ENCODE measurements around the gene MRPL45.
"Not testable (repeated sequence)": the region's sequence is repeated elsewhere in the genome, so short reads cannot be mapped to it uniquely, and the experiment has no call there.

MRPL45 gene

DNA sequence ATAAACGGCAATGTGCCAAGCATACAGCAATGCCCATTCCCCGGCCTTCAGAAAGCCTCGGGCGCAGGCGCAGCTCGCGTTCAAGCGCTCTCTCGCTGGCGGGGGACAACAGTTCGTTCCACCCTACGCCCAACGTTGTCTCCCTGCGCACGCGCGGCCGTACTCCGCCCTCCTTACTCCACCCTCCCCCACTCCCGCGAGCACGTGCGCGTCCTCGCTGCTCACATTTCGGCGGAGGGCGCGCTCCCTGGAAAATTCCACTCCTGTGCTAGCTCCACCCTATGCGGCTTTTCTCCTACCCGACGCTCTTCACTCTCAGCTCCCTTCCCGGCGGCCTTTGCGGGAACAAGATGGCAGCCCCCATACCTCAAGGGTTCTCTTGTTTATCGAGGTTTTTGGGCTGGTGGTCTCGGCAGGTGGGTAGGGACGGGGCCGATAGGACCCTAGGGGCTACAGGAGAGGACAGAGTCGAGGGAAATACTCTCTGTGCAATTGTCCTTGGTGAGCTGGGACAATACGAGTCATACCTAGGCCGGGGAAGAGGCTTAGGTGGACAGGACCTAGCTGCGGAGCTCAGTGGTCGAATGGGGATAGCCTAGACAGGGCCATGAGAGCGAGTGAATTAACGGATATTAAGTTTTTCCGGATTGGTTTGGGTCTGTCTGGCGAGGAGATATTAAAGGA lies at the start of gene MRPL45:
Gene MRPL45, plus strand, starts transcription at position 335 of the 684 bp plus-strand sequence. Its CDS starts 16 bp downstream, at position 351.
- in situ Hi-C loops (cut with MboI; ENCODE audit: low sequenced_read_pairs) = not testable (repeated sequence)

DNA sequence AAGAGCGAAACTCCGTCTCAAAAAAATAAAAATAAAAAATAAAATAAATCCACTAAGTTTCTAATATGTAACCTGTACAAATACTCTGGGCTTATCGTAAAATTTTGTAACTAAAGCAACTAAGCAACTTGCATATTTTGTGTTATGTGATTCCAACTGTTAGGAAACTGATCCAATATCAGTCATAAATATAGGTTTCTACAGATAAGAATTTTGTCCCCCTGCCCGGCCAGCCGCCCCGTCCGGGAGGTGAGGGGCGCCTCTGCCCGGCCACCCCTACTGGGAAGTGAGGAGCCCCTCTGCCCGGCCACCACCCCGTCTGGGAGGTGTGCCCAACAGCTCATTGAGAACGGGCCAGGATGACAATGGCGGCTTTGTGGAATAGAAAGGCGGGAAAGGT lies 43.8 kb upstream of the MRPL45 start:
- in situ Hi-C loops (cut with MboI; ENCODE audit: low sequenced_read_pairs) = not testable (repeated sequence)

- in situ Hi-C loops (cut with MboI; ENCODE audit: low sequenced_read_pairs) = not testable (repeated sequence)
Measured at GRCh38 chr17:38254357-38254756, 42.6 kb upstream of the MRPL45 start.

- in situ Hi-C loops (cut with MboI; ENCODE audit: low sequenced_read_pairs) = not testable (repeated sequence)
Measured at GRCh38 chr17:38257013-38257621, 39.9 kb upstream of the MRPL45 start.

GRCh38 chr17:38265974-38266506 lies 30.9 kb upstream of the MRPL45 start:
- in situ Hi-C loops (cut with MboI; ENCODE audit: low sequenced_read_pairs) = not testable (repeated sequence)

DNA sequence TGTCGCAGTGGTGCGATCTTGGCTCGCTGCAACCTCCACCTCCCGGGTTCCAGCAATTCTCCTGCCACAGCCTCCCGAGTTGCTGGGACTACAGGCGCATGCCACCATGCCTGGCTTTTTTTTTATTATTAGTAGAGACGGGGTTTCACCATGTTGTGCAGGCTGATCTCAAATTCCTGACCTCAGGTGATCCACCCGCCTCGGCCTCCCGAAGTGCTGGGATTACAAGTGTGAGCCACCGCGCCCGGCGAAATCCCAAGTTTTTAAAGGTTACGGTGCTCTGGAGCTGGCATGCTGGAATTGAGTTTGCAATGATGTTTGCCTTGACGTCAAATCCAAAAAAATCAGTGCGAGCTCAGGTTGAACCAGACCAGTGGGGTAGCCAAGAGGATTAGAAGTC lies 30.4 kb upstream of the MRPL45 start:
- in situ Hi-C loops (cut with MboI; ENCODE audit: low sequenced_read_pairs) = not testable (repeated sequence)

- in situ Hi-C loops (cut with MboI; ENCODE audit: low sequenced_read_pairs) = not testable (repeated sequence)
Measured at GRCh38 chr17:38268138-38268537, 28.8 kb upstream of the MRPL45 start.

DNA sequence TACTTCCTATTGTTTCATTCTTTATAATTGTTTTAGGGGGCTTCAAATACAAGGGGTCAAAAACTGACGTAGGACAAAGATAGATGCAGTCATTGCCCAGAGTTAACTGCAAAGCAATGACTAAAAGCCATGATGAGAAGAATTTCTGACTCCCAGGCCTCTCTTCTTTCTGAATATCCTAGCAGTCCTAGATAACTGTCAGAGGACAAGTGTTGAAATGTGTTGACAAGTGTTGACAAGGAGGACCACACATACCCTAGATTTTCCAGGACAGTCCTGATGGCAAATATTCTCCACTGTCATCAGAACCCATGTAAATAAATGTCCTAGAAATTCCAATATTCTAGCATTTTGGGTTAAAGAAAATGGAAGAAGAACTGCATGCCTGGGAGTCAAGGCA lies 27.9 kb upstream of the MRPL45 start:
- in situ Hi-C loops (cut with MboI; ENCODE audit: low sequenced_read_pairs) = not testable (repeated sequence)

GRCh38 chr17:38269552-38269951 lies 27.4 kb upstream of the MRPL45 start:
- in situ Hi-C loops (cut with MboI; ENCODE audit: low sequenced_read_pairs) = not testable (repeated sequence)

GRCh38 chr17:38285994-38286393 lies 11.0 kb upstream of the MRPL45 start:
- in situ Hi-C loops (cut with MboI; ENCODE audit: low sequenced_read_pairs) = not testable (repeated sequence)

- in situ Hi-C loops (cut with MboI; ENCODE audit: low sequenced_read_pairs) = not testable (repeated sequence)
Measured at GRCh38 chr17:38286501-38287091, 10.4 kb upstream of the MRPL45 start.

DNA sequence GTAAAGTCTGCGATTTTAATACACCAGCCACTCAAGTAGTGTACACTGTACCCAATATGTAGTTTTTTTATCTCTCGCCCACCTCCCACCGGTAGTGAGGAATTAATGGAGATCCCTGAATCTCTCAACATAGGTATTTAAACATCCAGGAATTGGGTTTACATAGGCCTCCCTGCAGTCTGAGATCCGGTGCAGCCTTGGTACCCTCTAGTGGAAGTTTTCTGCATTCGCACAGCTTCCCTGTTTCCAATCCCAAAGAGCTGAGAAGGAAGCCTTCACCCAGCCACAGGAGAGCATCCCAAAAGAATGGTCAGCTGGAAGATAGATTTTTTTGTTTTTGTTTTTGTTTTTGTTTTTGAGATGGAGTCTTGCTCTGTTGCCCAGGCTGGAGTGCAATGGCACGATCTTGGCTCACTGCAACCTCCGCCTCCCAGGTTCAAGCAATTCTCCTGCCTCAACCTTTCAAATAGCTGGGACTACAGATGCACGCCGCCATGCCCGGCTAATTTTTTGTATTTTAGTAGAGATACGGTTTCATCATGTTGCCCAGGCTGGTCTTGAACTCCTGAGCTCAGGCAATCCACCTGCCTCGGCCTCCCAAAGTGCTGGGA lies 8.6 kb upstream of the MRPL45 start:
- in situ Hi-C loops (cut with MboI; ENCODE audit: low sequenced_read_pairs) = not testable (repeated sequence)

DNA sequence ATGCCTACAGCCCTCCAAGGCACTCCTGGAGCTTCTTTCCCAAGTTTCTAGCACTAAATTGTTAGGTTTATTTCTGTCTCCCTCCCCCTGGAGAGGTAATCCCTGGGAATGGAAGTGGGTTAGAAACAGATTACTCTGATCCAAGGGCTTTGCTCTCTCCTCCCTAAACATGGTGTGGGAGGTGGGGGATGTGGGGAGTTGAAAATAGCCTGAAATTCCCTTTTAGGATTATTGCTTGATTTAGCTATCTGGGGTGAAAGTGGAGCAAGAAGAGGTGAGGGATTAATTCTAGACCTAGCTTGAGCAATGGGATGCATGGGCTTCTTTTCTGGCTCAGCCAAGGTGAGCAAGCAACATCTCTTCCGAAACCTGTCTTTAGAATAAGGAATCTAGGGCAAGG lies 7.2 kb upstream of the MRPL45 start:
- in situ Hi-C loops (cut with MboI; ENCODE audit: low sequenced_read_pairs) = not testable (repeated sequence)

DNA sequence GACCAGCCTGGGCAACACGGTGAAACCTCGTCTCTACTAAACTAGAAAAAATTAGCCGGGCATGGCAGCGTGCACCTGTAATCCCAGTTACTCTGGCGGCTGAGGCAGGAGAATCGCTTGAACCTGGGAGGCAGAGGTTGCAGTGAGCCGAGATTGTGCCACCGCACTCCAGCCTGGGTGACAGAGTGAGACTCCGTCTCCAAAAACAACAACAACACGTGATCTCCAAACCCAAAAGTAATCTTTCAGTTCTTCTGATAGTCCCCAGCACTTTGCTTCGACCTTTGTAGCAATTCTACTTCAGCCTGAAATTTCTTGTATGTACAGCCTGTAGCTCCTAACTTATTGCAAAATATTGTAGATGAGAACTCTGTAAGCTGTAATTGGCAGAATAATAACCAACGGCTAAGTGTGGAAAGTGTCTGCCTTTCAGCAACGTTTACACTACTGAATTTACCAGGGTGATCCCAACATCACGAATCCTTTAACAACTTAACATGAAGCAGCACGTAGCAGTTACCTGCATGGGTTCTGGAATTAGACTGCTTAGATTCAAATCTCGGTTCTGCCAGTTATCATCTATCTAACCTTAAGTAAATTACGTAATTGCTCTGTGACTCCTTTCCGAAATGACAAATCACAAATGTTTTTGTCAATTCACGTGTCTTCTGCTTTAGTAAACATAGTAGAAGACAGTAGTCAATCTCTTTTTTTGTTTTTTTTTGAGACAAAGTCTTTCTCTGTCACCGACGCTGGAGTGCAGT lies 1.2 kb upstream of the MRPL45 start:
- in situ Hi-C loops (cut with MboI; ENCODE audit: low sequenced_read_pairs) = not testable (repeated sequence)

DNA sequence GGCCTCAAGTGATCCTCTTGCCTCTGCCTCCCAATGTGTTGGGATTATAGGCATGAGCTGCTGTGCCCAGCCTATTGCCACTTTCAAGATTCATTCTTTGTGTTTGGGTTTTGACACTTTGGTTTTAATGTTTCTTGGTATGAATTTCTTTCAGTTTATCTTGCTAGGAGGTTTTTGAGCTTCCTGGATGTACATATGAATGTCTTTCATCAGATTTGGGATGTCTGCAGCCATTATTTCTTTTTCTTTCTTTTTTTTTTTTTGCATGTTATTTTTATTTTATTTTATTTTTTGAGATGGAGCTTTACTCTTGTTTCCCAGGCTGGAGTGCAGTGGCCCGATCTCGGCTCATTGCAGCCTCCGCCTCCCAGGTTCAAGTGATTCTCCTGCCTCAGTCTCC lies 18.5 kb downstream of the MRPL45 start:
- in situ Hi-C loops (cut with MboI; ENCODE audit: low sequenced_read_pairs) = no loop called here

GRCh38 chr17:38317081-38317480 lies 20.1 kb downstream of the MRPL45 start:
- in situ Hi-C loops (cut with MboI; ENCODE audit: low sequenced_read_pairs) = no loop called here

DNA sequence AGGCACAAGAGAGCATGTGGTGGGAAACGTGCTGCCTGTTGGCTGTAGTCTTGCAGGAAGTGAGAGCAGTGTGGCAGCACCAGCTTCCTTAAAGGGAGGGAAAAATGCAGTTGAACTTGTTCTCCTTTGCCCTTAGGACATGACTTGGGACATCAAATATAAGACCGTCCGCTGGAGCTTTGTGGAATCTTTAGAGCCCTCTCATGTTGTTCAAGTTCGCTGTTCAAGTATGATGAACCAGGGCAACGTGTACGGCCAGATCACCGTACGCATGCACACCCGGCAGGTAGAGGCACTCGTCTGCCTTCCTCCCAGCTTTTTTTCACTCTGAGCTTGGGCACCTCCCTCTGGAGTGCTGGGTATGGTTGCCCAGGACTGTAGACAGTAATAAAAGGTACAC lies 23.5 kb downstream of the MRPL45 start:
- in situ Hi-C loops (cut with MboI; ENCODE audit: low sequenced_read_pairs) = no loop called here

DNA sequence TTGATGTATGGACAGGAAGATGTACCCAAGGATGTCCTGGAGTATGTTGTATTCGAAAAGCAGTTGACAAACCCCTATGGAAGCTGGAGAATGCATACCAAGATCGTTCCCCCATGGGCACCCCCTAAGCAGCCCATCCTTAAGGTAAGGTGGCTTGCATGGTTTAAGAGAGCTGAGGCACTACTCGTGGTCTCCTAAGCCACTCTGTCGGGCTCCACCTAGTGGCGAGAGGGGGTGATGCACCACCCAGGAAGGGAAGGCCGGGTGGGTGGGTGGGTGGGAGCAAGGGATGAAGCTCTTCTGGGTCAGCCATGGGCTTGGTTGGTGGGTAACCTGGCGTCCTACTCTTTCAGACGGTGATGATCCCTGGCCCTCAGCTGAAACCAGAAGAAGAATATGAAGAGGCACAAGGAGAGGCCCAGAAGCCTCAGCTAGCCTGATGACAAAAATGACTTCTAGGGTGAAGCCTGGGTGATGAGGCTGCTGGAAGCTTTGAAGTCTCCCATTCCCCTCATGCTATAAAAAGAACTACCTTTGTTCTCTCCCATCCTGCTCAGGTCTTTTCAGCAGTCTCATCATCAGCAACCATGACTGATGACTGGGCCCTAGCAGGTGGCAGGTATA lies 25.3 kb downstream of the MRPL45 start:
- in situ Hi-C loops (cut with MboI; ENCODE audit: low sequenced_read_pairs) = no loop called here

- in situ Hi-C loops (cut with MboI; ENCODE audit: low sequenced_read_pairs) = no loop called here
Measured at GRCh38 chr17:38322897-38323296, 25.9 kb downstream of the MRPL45 start.

DNA sequence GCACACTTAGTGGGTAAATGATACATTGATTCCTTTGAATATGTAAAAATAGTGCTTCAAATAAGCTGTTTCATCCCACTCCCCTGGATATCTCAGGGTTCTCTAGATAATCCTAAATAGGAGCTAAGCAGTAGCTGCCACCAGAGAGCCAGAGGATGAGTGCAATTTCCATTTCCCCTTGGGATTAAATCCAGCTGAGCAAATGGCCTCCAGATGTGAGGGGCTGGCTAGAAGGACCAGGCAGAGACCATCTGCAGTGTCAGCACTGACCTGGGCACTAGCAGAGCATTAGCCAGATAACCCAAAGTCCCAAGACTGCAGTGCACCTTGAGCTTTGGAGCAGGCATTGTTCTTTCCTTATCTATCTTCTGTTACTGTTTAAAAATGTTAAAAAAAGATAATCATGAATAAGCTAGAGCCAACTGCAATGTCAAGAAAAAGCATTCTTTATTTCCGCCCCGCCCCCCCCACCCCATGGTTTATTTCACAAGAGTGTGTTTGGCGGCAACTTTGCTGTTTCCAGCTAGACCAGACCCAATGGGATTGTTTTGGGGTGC lies 27.3 kb downstream of the MRPL45 start:
- in situ Hi-C loops (cut with MboI; ENCODE audit: low sequenced_read_pairs) = no loop called here

All from hTERT RPE-1 (cell line).